HL-60 (cell line): ENCODE measurements around the gene PTK7.

ENCODE experiments used
- DNase-seq, 2 experiments: peaks; one replicate each; pipeline ENCODE4 v3.0.0-alpha.2; 2010 to 2020; ENCODE audit warnings: low read depth in 1 of 2, low spot score in 1 of 2
- H3K27ac ChIP-seq: fragments of 250-450 bp; sonication (Bioruptor Pico); replicated peaks from 2 replicates; pipeline ENCODE4 v1.5.1; 2020; ENCODE audit warnings: mild to moderate bottlenecking, moderate library complexity
- H3K27me3 ChIP-seq: fragments of 250-450 bp; sonication (Bioruptor Pico); 2 replicates; pipeline ENCODE4 v1.5.1; 2021; ENCODE audit warnings: mild to moderate bottlenecking, moderate library complexity; ENCODE audit not compliant: insufficient read depth, poor library complexity, severe bottlenecking
- H3K4me3 ChIP-seq: replicated peaks from 2 replicates; pipeline ENCODE4 v1.5.1; 2011; ENCODE audit warnings: mild to moderate bottlenecking, control low read depth, low read length; ENCODE audit not compliant: insufficient read depth
- CTCF ChIP-seq: IDR thresholded peaks from one replicate; pipeline ENCODE4 v1.5.1; 2011; ENCODE audit warnings: low read length, control low read depth, inconsistent platforms; ENCODE audit not compliant: insufficient read depth
- GABPA ChIP-seq: IDR thresholded peaks from 2 replicates; pipeline ENCODE4 v1.6.1; 2012; ENCODE audit warnings: low read depth
- POLR2AphosphoS5 ChIP-seq: IDR thresholded peaks from 2 replicates; pipeline ENCODE4 v1.6.1; 2012; ENCODE audit warnings: low read depth
- SPI1 ChIP-seq: IDR thresholded peaks from 2 replicates; pipeline ENCODE4 v1.6.1; 2012; ENCODE audit warnings: low read depth, mild to moderate bottlenecking, borderline replicate concordance
- TF ChIP-seq, protein P1 (sequence below): IDR thresholded peaks from 2 replicates; pipeline ENCODE4 v1.6.1; 2012; ENCODE audit warnings: low read depth; ENCODE audit not compliant: insufficient replicate concordance

The PTK7 gene

DNA sequence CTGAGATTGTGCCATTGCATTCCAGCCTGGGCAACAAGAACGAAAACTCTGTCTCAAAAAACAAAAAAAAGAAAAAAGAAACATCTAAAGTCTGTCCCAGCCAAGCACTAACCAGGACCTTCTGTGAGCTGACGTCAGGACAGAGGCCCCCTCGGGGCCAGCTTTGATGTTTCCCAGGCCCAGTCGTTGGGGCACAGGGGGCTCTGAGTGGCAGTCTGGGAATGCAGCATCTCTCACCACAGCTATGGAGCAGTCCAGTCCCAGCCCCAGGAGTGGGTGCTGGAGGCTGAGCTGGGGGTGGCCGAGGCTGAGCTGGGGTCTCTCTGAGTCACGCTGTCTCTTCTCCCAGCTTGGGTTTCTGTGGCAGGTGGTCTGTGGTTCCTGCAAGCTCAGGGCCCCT lies 49.0 kb downstream of the PTK7 start:
- TF ChIP-seq GABPA (no peak), SPI1 (no peak), CTCF (no peak), POLR2AphosphoS5 (no peak)
- TF ChIP-seq, protein P1, sequence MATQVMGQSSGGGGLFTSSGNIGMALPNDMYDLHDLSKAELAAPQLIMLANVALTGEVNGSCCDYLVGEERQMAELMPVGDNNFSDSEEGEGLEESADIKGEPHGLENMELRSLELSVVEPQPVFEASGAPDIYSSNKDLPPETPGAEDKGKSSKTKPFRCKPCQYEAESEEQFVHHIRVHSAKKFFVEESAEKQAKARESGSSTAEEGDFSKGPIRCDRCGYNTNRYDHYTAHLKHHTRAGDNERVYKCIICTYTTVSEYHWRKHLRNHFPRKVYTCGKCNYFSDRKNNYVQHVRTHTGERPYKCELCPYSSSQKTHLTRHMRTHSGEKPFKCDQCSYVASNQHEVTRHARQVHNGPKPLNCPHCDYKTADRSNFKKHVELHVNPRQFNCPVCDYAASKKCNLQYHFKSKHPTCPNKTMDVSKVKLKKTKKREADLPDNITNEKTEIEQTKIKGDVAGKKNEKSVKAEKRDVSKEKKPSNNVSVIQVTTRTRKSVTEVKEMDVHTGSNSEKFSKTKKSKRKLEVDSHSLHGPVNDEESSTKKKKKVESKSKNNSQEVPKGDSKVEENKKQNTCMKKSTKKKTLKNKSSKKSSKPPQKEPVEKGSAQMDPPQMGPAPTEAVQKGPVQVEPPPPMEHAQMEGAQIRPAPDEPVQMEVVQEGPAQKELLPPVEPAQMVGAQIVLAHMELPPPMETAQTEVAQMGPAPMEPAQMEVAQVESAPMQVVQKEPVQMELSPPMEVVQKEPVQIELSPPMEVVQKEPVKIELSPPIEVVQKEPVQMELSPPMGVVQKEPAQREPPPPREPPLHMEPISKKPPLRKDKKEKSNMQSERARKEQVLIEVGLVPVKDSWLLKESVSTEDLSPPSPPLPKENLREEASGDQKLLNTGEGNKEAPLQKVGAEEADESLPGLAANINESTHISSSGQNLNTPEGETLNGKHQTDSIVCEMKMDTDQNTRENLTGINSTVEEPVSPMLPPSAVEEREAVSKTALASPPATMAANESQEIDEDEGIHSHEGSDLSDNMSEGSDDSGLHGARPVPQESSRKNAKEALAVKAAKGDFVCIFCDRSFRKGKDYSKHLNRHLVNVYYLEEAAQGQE, result no peak
- H3K27ac ChIP-seq, result no peak overlapping the region
- no peak overlapping the region for H3K4me3 ChIP-seq
- no peaks in the 10 kb centered on the region for H3K27me3 ChIP-seq
- no peak for DNase-seq

GRCh38 chr6:43125555-43125954 lies 49.4 kb downstream of the PTK7 start:
- no peak overlapping the region for H3K4me3 ChIP-seq
- no peak for DNase-seq
- TF ChIP-seq CTCF, result no peak
- TF ChIP-seq POLR2AphosphoS5, result no peak
- TF ChIP-seq SPI1, result no peak
- TF ChIP-seq GABPA, result no peak
- TF ChIP-seq, protein P1, result no peak
- H3K27me3 ChIP-seq, result no peaks in the 10 kb centered on the region
- no peak overlapping the region for H3K27ac ChIP-seq

DNA sequence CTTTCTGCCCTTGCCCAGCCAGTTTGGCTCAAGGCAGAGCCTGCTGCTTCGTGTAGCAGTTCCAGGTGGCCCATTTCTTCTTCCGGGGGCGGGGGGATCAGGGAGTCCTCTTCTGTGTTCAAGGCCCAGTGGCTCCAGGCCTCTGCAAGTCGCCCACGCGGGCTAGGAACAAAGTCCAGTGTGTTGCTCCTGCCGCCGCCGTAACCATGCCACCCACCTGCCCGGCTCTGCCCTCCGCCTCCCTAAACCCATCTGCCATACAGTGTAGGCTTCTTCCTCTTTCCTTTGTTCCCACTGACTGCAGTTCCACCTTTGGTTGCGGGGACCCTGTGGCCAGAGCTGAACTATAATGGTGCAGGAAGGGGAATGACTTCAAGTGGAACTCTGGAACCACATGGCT lies 51.1 kb downstream of the PTK7 start:
- no peak overlapping the region for H3K4me3 ChIP-seq
- no peak overlapping the region for H3K27ac ChIP-seq
- no peak for TF ChIP-seq CTCF
- peak; percentile 54; the same call in 1 of the 2 replicates for TF ChIP-seq SPI1
- no peak for TF ChIP-seq GABPA
- TF ChIP-seq POLR2AphosphoS5, result no peak
- H3K27me3 ChIP-seq, result no peaks in the 10 kb centered on the region
- DNase-seq, result peak; percentile 23 to 44

DNA sequence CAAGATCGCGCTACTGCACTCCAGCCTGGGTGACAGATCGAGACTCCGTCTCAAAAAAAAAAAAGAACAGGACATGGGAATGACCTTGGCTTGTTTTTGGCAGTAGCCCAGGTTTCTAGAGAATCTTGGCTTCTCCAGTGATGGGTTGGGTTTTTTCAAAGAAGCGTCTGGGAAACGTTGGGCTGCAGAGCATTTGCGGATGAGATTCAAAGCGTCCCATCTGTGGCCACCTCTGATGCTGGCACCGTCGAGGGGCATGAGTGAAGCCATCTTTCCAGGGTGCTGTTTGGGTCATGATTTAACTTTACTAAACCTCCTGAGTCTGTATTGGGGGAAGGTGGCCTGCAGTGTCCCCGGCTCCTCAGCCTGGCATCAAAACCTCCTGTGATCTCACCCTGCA lies 51.8 kb downstream of the PTK7 start:
- no peak for TF ChIP-seq GABPA
- TF ChIP-seq, protein P1, result no peak
- TF ChIP-seq SPI1, result no peak
- TF ChIP-seq POLR2AphosphoS5, result no peak
- TF ChIP-seq CTCF, result no peak
- DNase-seq, result no peak
- Histone ChIP-seq H3K27me3 (no peaks in the 10 kb centered on the region), H3K27ac (no peak overlapping the region), H3K4me3 (no peak overlapping the region)
